Muscle of leg (tissue), 16 donors: ENCODE results near the gene CD63. TPM values are rescaled to one million over a fixed set of nuclear protein-coding genes. Genes with fewer than 3 reads are reported as not detected.

ENCODE experiments used
- DNase-seq: peaks from one replicate; pipeline ENCODE4 v3.0.0; 2013
- H3K27ac ChIP-seq: one replicate; pipeline ENCODE4 v1.5.1; 2013; ENCODE audit warnings: mild to moderate bottlenecking, low read length, control low read depth
- H3K27me3 ChIP-seq: one replicate; pipeline ENCODE4 v1.6.1; 2013; ENCODE audit warnings: low read length; ENCODE audit not compliant: control insufficient read depth, insufficient read depth
- H3K36me3 ChIP-seq: one replicate; pipeline ENCODE4 v1.6.1; 2013; ENCODE audit warnings: low read length; ENCODE audit not compliant: control insufficient read depth, insufficient read depth
- H3K4me1 ChIP-seq: one replicate; pipeline ENCODE4 v1.6.1; 2013; ENCODE audit warnings: low read length; ENCODE audit not compliant: control insufficient read depth, insufficient read depth
- H3K4me3 ChIP-seq: one replicate; pipeline ENCODE4 v1.5.1; 2013; ENCODE audit warnings: low read length, control low read depth
- H3K9me3 ChIP-seq: replicated peaks from 2 replicates; pipeline ENCODE4 v1.6.1; 2013; ENCODE audit warnings: low read depth, low read length; ENCODE audit not compliant: control insufficient read depth
- WGBS: methylation state at CpG from one replicate; pipeline ENCODE4 v1.1.5; 2013; ENCODE audit warnings: missing lambda C conversion rate; ENCODE audit not compliant: insufficient coverage; 5-methylcytosine and 5-hydroxymethylcytosine counted together
- long read RNA-seq, 11 donors: transcript quantifications; one replicate each; lab custom pipeline, GENCODE V29; 2026
- polyA plus RNA-seq, 8 donors: library from polyadenylated mRNA; unstranded; fragments of 120-200 nt; gene quantifications; one replicate each; pipeline versions ENCODE4 v1.2.1 to v1.2.3, GENCODE V29; 2013; ENCODE audit warnings: inconsistent platforms in 1 of 8, low replicate concordance in 1 of 8; ENCODE audit not compliant: insufficient read length in 8 of 8, insufficient read depth in 1 of 8
- total RNA-seq: library from RNA; stranded (reverse); fragments of 120-200 nt; gene quantifications from one replicate; pipeline ENCODE4 v1.2.4, GENCODE V29; 2013

Gene CD63
- total RNA-seq = 905 TPM
- polyA plus RNA-seq = 100 to 1,000 TPM; 751 to 916 (median 844) TPM
- long read RNA-seq, donor 1, transcript CD63-201 (8 exons, 1,070 nt) = major isoform, 162 of 232 reads
- long read RNA-seq, donor 1, transcript CD63-206 (5 exons, 648 nt) = minor isoform, 10 of 232 reads
- long read RNA-seq, donor 1, transcript CD63-214 (7 exons, 949 nt) = minor isoform, 12 of 232 reads
- long read RNA-seq, donor 1, transcript CD63-205 (3 exons, 499 nt) = minor isoform, 11 of 232 reads
- long read RNA-seq, donor 1, partial matches to known transcripts = 27 of 232 reads
- long read RNA-seq, donor 1, other reads (novel, unspliced or antisense) = 0 of 232 reads
- long read RNA-seq, donor 2, transcript CD63-214 (7 exons, 949 nt) = minor isoform, 5 of 52 reads
- long read RNA-seq, donor 2, transcript CD63-201 (8 exons, 1,070 nt) = major isoform, 39 of 52 reads
- long read RNA-seq, donor 2, transcript CD63-216 (2 exons, 230 nt) = minor isoform, 5 of 52 reads
- long read RNA-seq, donor 2, partial matches to known transcripts = 0 of 52 reads
- long read RNA-seq, donor 2, other reads (novel, unspliced or antisense) = 0 of 52 reads
- long read RNA-seq, donor 3, transcript CD63-201 (8 exons, 1,070 nt) = major isoform, 321 of 491 reads
- long read RNA-seq, donor 3, transcript CD63-205 (3 exons, 499 nt) = minor isoform, 17 of 491 reads
- long read RNA-seq, donor 3, transcript CD63-206 (5 exons, 648 nt) = minor isoform, 18 of 491 reads
- long read RNA-seq, donor 3, transcript CD63-214 (7 exons, 949 nt) = minor isoform, 27 of 491 reads
- long read RNA-seq, donor 3, partial matches to known transcripts = 86 of 491 reads
- long read RNA-seq, donor 3, other reads (novel, unspliced or antisense) = 0 of 491 reads
- long read RNA-seq, donor 4, transcript CD63-214 (7 exons, 949 nt) = minor isoform, 25 of 252 reads
- long read RNA-seq, donor 4, transcript CD63-216 (2 exons, 230 nt) = minor isoform, 11 of 252 reads
- long read RNA-seq, donor 4, transcript CD63-201 (8 exons, 1,070 nt) = major isoform, 186 of 252 reads
- long read RNA-seq, donor 4, transcript CD63-205 (3 exons, 499 nt) = minor isoform, 5 of 252 reads
- long read RNA-seq, donor 4, partial matches to known transcripts = 17 of 252 reads
- long read RNA-seq, donor 4, other reads (novel, unspliced or antisense) = 0 of 252 reads
- long read RNA-seq, donor 5, transcript CD63-206 (5 exons, 648 nt) = minor isoform, 82 of 1,266 reads
- long read RNA-seq, donor 5, transcript CD63-216 (2 exons, 230 nt) = minor isoform, 49 of 1,266 reads
- long read RNA-seq, donor 5, transcript CD63-201 (8 exons, 1,070 nt) = major isoform, 843 of 1,266 reads
- long read RNA-seq, donor 5, transcript CD63-214 (7 exons, 949 nt) = minor isoform, 50 of 1,266 reads
- long read RNA-seq, donor 5, partial matches to known transcripts = 189 of 1,266 reads
- long read RNA-seq, donor 5, other reads (novel, unspliced or antisense) = 10 of 1,266 reads
- long read RNA-seq, donor 6, transcript CD63-206 (5 exons, 648 nt) = minor isoform, 51 of 875 reads
- long read RNA-seq, donor 6, transcript CD63-205 (3 exons, 499 nt) = minor isoform, 35 of 875 reads
- long read RNA-seq, donor 6, transcript CD63-214 (7 exons, 949 nt) = minor isoform, 59 of 875 reads
- long read RNA-seq, donor 6, transcript CD63-201 (8 exons, 1,070 nt) = major isoform, 558 of 875 reads
- long read RNA-seq, donor 6, partial matches to known transcripts = 124 of 875 reads
- long read RNA-seq, donor 6, other reads (novel, unspliced or antisense) = 0 of 875 reads
- long read RNA-seq, donor 7, transcript CD63-214 (7 exons, 949 nt) = minor isoform, 35 of 584 reads
- long read RNA-seq, donor 7, transcript CD63-201 (8 exons, 1,070 nt) = major isoform, 346 of 584 reads
- long read RNA-seq, donor 7, transcript CD63-216 (2 exons, 230 nt) = minor isoform, 39 of 584 reads
- long read RNA-seq, donor 7, transcript CD63-206 (5 exons, 648 nt) = minor isoform, 41 of 584 reads
- long read RNA-seq, donor 7, partial matches to known transcripts = 83 of 584 reads
- long read RNA-seq, donor 7, other reads (novel, unspliced or antisense) = 0 of 584 reads
- long read RNA-seq, donor 8, transcript CD63-201 (8 exons, 1,070 nt) = major isoform, 315 of 490 reads
- long read RNA-seq, donor 8, transcript CD63-205 (3 exons, 499 nt) = minor isoform, 33 of 490 reads
- long read RNA-seq, donor 8, transcript CD63-216 (2 exons, 230 nt) = minor isoform, 28 of 490 reads
- long read RNA-seq, donor 8, transcript CD63-214 (7 exons, 949 nt) = minor isoform, 32 of 490 reads
- long read RNA-seq, donor 8, partial matches to known transcripts = 55 of 490 reads
- long read RNA-seq, donor 8, other reads (novel, unspliced or antisense) = 0 of 490 reads
- long read RNA-seq, donor 9, transcript CD63-206 (5 exons, 648 nt) = minor isoform, 24 of 422 reads
- long read RNA-seq, donor 9, transcript CD63-201 (8 exons, 1,070 nt) = major isoform, 245 of 422 reads
- long read RNA-seq, donor 9, transcript CD63-216 (2 exons, 230 nt) = minor isoform, 30 of 422 reads
- long read RNA-seq, donor 9, transcript CD63-214 (7 exons, 949 nt) = minor isoform, 21 of 422 reads
- long read RNA-seq, donor 9, partial matches to known transcripts = 80 of 422 reads
- long read RNA-seq, donor 9, other reads (novel, unspliced or antisense) = 0 of 422 reads
- long read RNA-seq, donor 10, transcript CD63-206 (5 exons, 648 nt) = minor isoform, 33 of 597 reads
- long read RNA-seq, donor 10, transcript CD63-216 (2 exons, 230 nt) = minor isoform, 45 of 597 reads
- long read RNA-seq, donor 10, transcript CD63-201 (8 exons, 1,070 nt) = major isoform, 390 of 597 reads
- long read RNA-seq, donor 10, transcript CD63-214 (7 exons, 949 nt) = minor isoform, 41 of 597 reads
- long read RNA-seq, donor 10, partial matches to known transcripts = 52 of 597 reads
- long read RNA-seq, donor 10, other reads (novel, unspliced or antisense) = 5 of 597 reads
- long read RNA-seq, donor 11, transcript CD63-201 (8 exons, 1,070 nt) = major isoform, 348 of 576 reads
- long read RNA-seq, donor 11, transcript CD63-216 (2 exons, 230 nt) = minor isoform, 30 of 576 reads
- long read RNA-seq, donor 11, transcript CD63-205 (3 exons, 499 nt) = minor isoform, 27 of 576 reads
- long read RNA-seq, donor 11, transcript CD63-206 (5 exons, 648 nt) = minor isoform, 42 of 576 reads
- long read RNA-seq, donor 11, partial matches to known transcripts = 104 of 576 reads
- long read RNA-seq, donor 11, other reads (novel, unspliced or antisense) = 0 of 576 reads

GRCh38 chr12:55728939-55729818 lies at the start of gene CD63:
CD63 (minus strand) TSS chr12:55729009; CDS start chr12:55728341, 668 bp downstream.
- Histone ChIP-seq H3K27ac (peak within 1 kb of the TSS; percentile 100), H3K4me1 (peaks cover 57% of the 10 kb centered on the region), H3K9me3 (no peaks in the 10 kb centered on the region), H3K4me3 (peak within 1 kb of the TSS; percentile 95), H3K27me3 (no peaks in the 10 kb centered on the region), H3K36me3 (peaks cover 38% of the 10 kb centered on the region)
- WGBS = 0% methylated on average over 32 of the region's 61 CpGs
- peak; percentile 99 for DNase-seq

- WGBS = no CpG with 5 or more reads among the region's 3 CpGs
- no peaks in the 10 kb centered on the region for H3K9me3 ChIP-seq
- H3K36me3 ChIP-seq = peaks cover 39% of the 10 kb centered on the region
- no peaks in the 10 kb centered on the region for H3K4me1 ChIP-seq
- H3K27ac ChIP-seq = no peak overlapping the region
- DNase-seq = no peak
- H3K4me3 ChIP-seq = no peak overlapping the region
- H3K27me3 ChIP-seq = no peaks in the 10 kb centered on the region
These were observed 49.0 kb upstream of the CD63 start for GRCh38 chr12:55777856-55778255.

- DNase-seq = peak; percentile 61
These were observed 42.9 kb upstream of the CD63 start for GRCh38 chr12:55771736-55772135.

GRCh38 chr12:55767156-55767555 lies 38.3 kb upstream of the CD63 start:
- no peak overlapping the region for H3K27ac ChIP-seq
- no peaks in the 10 kb centered on the region for H3K9me3 ChIP-seq
- peaks cover 26% of the 10 kb centered on the region for H3K36me3 ChIP-seq
- peaks cover 5% of the 10 kb centered on the region for H3K4me1 ChIP-seq
- no peak for DNase-seq
- H3K4me3 ChIP-seq = no peak overlapping the region
- WGBS = 100% methylated on average over 1 of the region's 4 CpGs
- no peaks in the 10 kb centered on the region for H3K27me3 ChIP-seq

More at GRCh38 chr12:55771736-55772135, 42.9 kb upstream of the CD63 start:
- no peaks in the 10 kb centered on the region for H3K27me3 ChIP-seq
- no peaks in the 10 kb centered on the region for H3K9me3 ChIP-seq
- peak overlapping the region; percentile 59 for H3K27ac ChIP-seq
- no peak overlapping the region for H3K4me3 ChIP-seq
- 36% methylated on average over 3 of the region's 6 CpGs for WGBS
- H3K36me3 ChIP-seq = peaks cover 29% of the 10 kb centered on the region
- H3K4me1 ChIP-seq = peaks cover 7% of the 10 kb centered on the region

- DNase-seq = no peak
- H3K36me3 ChIP-seq = peaks cover 26% of the 10 kb centered on the region
- no peaks in the 10 kb centered on the region for H3K4me1 ChIP-seq
- H3K9me3 ChIP-seq = no peaks in the 10 kb centered on the region
- no peak overlapping the region for H3K27ac ChIP-seq
- H3K27me3 ChIP-seq = no peaks in the 10 kb centered on the region
- no peak overlapping the region for H3K4me3 ChIP-seq
- WGBS = 34% methylated on average over 2 of the region's 5 CpGs
These were observed 37.0 kb upstream of the CD63 start for GRCh38 chr12:55765736-55766290.

- no peaks in the 10 kb centered on the region for H3K4me1 ChIP-seq
- no peak overlapping the region for H3K4me3 ChIP-seq
- no peaks in the 10 kb centered on the region for H3K27me3 ChIP-seq
- H3K9me3 ChIP-seq = no peaks in the 10 kb centered on the region
- H3K36me3 ChIP-seq = peaks cover 53% of the 10 kb centered on the region
- no peak overlapping the region for H3K27ac ChIP-seq
- DNase-seq = no peak
These were observed 33.8 kb upstream of the CD63 start for GRCh38 chr12:55762646-55763045.

- Histone ChIP-seq H3K9me3 (no peaks in the 10 kb centered on the region), H3K27me3 (no peaks in the 10 kb centered on the region), H3K4me1 (no peaks in the 10 kb centered on the region), H3K27ac (no peak overlapping the region), H3K4me3 (no peak overlapping the region), H3K36me3 (peaks cover 65% of the 10 kb centered on the region)
- DNase-seq = no peak
- 89% methylated on average over 3 of the region's 6 CpGs for WGBS
These were observed 31.9 kb upstream of the CD63 start for GRCh38 chr12:55760663-55761062.
